HG02678 (cell line): Measurements from ENCODE around the gene TMEM213.
"Not testable (repeated sequence)": the region's sequence is repeated elsewhere in the genome, so short reads cannot be mapped to it uniquely, and the experiment has no call there.

ENCODE experiments used
- ATAC-seq: cut with Tn5 transposase; IDR thresholded peaks from one replicate; pipeline ENCODE4 v1.9.1; 2021; ENCODE audit warnings: mild to moderate bottlenecking, moderate library complexity; ENCODE audit not compliant: unreplicated experiment

TMEM213 gene

DNA sequence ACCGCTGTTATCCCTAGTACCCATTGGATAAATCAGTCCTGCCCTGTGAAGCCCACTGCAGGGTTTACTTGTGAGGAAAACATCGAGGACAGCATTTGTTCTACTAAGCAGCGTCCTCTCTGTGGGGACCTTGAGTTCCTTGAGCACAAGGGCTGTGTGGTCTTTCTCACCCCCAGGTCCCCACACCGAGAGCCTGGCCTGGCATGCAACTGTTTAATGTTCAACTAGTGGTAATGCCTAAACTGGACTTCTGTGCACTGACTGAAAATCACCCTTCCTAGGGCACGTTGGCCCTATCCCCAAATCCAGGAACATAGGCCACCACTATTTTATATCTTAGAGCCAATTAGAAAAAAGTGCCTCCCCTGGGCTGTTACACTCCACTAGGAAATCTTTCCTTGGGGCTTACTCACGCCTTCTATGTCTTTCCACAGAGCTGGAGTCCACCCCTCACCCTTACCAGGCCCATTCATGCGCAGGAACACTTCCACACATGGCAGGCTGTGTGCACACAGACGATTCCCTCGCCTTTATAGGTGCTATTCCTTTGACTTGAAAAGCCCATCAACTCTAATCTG lies 1.7 kb upstream of the TMEM213 start:
- ATAC-seq = no peak

DNA sequence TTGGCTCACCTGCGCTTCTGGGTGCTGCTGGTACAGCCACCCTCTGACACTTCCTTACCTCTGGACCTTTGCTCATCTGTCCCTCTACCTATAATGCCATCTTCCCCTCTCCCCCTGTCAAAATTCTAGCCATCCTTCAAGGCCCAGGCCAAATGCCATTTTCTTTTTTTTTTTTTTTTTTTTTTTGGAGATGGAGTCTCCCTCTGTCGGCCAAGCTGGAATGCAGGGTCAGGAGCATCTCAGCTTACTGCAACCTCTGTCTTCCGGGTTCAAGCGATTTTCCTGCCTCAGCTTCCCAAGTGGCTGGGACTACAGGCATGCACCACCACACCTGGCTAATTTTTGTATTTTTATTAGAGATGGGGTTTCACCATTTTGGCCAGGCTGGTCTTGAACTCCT lies 748 bp upstream of the TMEM213 start:
- not testable (repeated sequence) for ATAC-seq

- no peak for ATAC-seq
Observed at GRCh38 chr7:138798836-138799235, 1.0 kb downstream of the TMEM213 start.

- no peak for ATAC-seq
Observed at GRCh38 chr7:138799336-138800000, 1.7 kb downstream of the TMEM213 start.

DNA sequence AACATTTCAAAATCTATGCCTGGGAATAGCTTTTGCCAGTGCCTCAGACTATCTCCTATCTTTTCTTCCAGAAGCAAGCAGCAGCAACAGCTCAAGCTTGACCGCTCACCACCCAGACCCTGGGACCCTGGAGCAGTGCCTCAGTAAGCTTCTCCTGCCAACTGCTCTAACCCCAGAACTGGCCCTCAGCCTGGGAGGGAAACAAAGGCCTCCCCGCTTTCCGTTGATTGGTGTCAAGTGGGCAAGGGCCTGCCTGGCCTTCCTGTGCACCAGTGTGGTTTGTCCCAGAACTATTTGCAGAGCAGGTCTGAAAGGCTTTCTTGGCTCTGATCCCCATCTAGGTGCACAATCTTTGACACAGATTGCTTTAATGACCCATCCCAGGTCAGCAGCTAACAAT lies 3.5 kb downstream of the TMEM213 start:
- no peak for ATAC-seq

DNA sequence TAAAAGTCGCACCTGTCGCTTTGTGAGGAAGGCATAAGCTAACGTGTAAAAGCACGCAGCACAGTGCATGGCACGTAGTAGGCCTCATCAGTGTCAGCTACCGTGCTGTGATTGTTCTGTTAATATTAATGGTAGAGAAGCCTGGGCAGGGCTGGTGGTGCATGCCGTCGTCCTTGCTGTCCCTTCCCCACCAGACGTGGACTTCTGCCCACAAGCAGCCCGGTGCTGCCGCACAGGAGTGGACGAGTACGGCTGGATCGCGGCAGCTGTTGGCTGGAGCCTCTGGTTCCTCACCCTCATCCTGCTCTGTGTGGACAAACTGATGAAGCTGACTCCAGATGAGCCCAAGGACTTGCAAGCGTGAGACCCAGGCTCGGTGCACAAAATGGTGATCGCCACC lies 4.9 kb downstream of the TMEM213 start:
- ATAC-seq = no peak

GRCh38 chr7:138804618-138805017 lies 6.8 kb downstream of the TMEM213 start:
- no peak for ATAC-seq

DNA sequence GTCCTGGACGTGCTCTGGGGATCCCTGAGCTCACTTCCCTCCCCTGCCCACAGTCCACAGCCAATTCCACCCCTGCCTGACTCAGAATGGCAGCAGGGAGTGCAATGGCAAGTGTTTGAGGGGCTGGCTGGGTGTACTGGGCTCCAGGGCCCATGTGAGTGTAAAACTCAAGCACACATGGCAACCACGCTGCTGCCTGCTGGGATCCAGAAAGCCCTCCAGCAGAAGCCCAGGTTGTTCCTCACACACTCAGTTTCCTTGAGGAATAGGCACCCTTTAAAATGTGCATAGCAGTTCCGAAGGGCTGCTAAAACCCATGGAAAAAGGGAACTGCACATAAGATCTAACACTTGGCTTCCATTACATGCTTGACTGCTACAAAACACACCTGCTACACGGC lies 11.6 kb downstream of the TMEM213 start:
- no peak for ATAC-seq

DNA sequence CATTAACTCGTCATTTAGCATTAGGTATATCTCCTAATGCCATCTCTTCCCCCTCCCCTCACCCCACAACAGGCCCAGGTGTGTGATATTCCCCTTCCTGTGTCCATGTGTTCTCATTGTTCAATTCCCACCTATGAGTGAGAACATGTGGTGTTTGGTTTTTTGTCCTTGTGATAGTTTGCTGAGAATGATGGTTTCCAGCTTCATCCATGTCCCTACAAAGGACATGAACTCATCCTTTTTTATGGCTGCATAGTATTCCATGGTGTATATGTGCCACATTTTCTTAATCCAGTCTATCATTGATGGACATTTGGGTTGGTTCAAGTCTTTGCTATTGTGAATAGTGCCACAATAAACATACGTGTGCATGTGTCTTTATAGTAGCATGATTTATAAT lies 13.5 kb downstream of the TMEM213 start:
- ATAC-seq = not testable (repeated sequence)

GRCh38 chr7:138813945-138814344 lies 16.2 kb downstream of the TMEM213 start:
- ATAC-seq = no peak

GRCh38 chr7:138814816-138815332 lies 17.1 kb downstream of the TMEM213 start:
- no peak for ATAC-seq

DNA sequence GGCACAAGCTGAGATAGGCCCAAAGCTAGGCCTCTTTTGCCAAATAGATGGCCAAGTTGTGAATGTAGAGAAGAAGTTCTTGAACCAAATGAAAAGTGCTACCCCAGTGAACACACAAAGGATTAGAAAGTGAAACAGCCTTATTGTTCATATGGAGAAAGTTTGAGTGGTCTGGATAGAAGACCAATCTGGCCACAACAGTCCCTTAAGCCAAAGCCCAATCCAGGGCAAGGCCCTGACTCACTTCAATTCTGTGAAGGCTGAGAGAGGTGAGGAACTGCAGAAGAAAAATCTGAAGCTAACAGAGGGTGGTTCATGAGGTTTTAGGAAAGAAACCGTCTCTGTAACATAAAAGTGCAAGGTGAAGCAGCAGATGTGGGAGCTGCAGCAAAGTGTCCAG lies 18.9 kb downstream of the TMEM213 start:
- ATAC-seq = no peak

DNA sequence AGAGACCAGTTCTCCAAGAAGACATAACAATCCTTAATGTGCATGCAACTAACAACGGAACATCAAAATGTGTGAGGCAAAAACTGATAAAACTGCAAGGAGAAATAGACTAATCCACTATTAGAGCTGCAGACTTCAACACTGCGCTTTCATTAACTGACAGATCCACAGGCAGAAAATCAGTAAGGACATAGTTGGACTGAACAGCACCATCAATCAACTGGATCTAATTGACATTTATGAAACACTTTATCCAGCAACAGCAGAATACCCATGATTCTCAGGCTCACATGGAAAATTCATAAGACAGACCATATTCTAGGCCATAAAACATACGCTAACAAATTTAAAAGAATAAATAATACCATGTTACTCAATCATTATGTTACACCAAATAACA lies 21.8 kb downstream of the TMEM213 start:
- no peak for ATAC-seq

- ATAC-seq = no peak
Observed at GRCh38 chr7:138821912-138822311, 24.1 kb downstream of the TMEM213 start.

- no peak for ATAC-seq
Observed at GRCh38 chr7:138822867-138823535, 25.2 kb downstream of the TMEM213 start.

DNA sequence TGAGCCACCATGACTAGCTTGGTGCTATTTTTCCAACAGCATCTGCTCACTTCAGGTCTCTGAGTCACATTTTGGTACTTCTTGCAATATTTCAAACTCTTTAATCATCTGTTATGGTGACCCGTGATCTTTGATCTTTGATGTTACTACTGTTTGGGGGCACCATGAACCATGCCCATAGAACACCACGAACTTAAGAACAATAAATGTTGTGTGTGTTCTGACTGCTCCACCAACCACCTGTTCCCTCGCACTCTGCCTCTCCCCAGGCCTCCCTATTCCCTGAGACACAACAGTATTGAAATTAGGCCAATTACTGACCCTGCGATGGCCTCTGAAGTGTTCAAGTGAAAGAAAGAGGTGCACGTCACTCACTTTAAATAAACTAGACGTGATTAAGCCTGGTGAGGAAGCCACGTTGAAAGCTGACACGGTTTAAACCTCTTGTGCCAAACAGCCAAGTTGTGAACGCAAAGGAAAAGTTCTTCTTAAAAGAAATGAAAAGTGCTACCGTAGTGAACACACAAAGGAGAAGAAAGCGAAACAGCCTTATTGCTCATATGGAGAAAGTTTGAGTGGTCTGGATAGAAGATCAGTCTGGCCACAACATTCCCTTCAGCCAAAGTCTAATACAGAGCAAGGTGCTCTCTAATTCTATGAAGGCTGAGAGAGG lies 27.4 kb downstream of the TMEM213 start:
- no peak for ATAC-seq

GRCh38 chr7:138828302-138828701 lies 30.5 kb downstream of the TMEM213 start:
- ATAC-seq = no peak

DNA sequence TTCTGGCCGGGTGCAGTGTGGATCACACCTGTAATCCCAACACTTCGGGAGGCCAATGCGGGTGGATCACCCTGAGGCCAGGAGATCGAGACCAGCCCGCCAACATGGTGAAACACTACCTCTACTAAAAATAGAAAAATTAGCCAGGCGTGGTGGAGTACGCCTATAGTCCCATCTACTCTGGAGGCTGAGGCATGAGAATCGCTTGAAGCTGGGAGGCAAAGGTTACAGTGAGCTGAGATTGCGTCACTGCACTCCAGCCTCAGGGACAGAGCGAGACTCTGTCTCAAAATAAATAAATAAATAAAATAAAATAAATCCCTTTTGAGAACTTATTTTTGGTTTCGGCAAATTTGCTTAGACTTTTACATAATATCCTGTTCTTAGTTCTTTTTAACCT lies 31.5 kb downstream of the TMEM213 start:
- no peak for ATAC-seq

DNA sequence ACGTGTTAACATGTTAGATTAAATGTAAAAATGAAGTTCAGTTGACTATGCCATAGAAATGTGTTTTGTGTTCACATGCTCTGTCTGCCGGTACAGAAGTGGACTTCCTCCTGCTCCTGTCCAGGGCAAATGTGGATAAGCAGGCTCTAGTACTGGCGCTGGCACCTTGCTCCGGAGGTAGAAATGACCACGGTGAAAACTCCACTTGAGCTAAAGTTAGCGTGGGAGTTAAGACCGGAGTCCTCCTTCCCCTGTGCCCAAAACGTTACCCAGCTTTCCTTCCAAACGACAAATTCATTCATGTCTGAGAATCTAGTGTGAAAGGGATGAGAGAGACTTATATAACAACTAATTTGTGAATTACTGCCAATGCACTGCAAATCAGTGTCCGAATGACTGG lies 35.2 kb downstream of the TMEM213 start:
- no peak for ATAC-seq

DNA sequence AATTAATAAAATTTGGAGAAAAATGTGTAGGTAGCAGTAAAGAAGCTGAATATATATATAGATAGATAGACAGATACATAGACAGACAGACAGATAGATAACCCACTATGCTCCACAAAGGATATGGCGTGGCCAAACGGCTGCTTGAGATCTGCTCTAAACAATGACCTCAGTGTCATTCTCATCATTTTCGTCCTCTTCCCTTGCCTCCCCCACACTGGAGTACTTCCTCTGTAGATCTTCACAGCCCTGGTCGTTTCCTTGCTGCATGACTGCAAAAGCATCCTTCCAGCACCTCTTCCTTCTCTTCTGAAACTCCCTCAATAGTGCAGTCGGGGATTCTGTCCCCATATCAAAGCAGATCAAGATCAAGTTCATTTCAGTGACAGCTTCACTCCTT lies 35.8 kb downstream of the TMEM213 start:
- no peak for ATAC-seq

GRCh38 chr7:138834583-138834982 lies 36.8 kb downstream of the TMEM213 start:
- ATAC-seq = no peak

- ATAC-seq = no peak
Observed at GRCh38 chr7:138835087-138835486, 37.3 kb downstream of the TMEM213 start.
